Measurements from ENCODE around the gene ADARB1.

ADARB1 gene

GRCh38 chr21:45091550-45092322 lies 17.4 kb downstream of the ADARB1 start:
- DNase-seq (ENCODE audit: low read depth, low spot score), result no peak
- CTCF ChIA-PET, result interaction anchor here (1.1 to 2.2 kb wide), 3 partner anchors 8 to 142 kb away, joined by 3 to 10 read pairs (median 7); no protein-coding TSS in a partner anchor
- no peak for TF ChIP-seq CTCF (IDR thresholded peaks at IDR 0.05; ENCODE audit: insufficient read depth, low read length, missing control alignments)
- POLR2A ChIA-PET, result interaction anchor here (0.6 kb wide), 1 partner anchor 101 kb away, joined by 3 read pairs; no protein-coding TSS in a partner anchor
- H3K4me3 ChIP-seq (ENCODE audit: low read depth, low read length), result no peak overlapping the region

GRCh38 chr21:45093035-45093532 lies 18.7 kb downstream of the ADARB1 start:
- no peak overlapping the region for H3K4me3 ChIP-seq (ENCODE audit: low read depth, low read length)
- ChIA-PET CTCF (interaction anchor here (0.7 to 2.2 kb wide), 2 partner anchors 31 to 143 kb away, joined by 3 to 7 read pairs; no protein-coding TSS in a partner anchor), POLR2A (no interaction called here)
- DNase-seq (ENCODE audit: low read depth, low spot score), result no peak
- no peak for TF ChIP-seq CTCF (IDR thresholded peaks at IDR 0.05; ENCODE audit: insufficient read depth, low read length, missing control alignments)

GRCh38 chr21:45094412-45094811 lies 20.0 kb downstream of the ADARB1 start:
- CTCF ChIA-PET, result interaction anchor here (1.3 to 7.3 kb wide), 2 partner anchors 34 to 43 kb away, joined by 4 to 50 read pairs; no protein-coding TSS in a partner anchor
- POLR2A ChIA-PET, result no interaction called here
- TF ChIP-seq CTCF (IDR thresholded peaks at IDR 0.05; ENCODE audit: insufficient read depth, low read length, missing control alignments), result no peak
- H3K4me3 ChIP-seq (ENCODE audit: low read depth, low read length), result no peak overlapping the region
- no peak for DNase-seq (ENCODE audit: low read depth, low spot score)

- CTCF ChIA-PET, result interaction anchor here (7.3 kb wide), 1 partner anchor 33 kb away, joined by 50 read pairs; no protein-coding TSS in a partner anchor
- H3K4me3 ChIP-seq (ENCODE audit: low read depth, low read length), result no peak overlapping the region
- TF ChIP-seq CTCF (IDR thresholded peaks at IDR 0.05; ENCODE audit: insufficient read depth, low read length, missing control alignments), result no peak
- no peak for DNase-seq (ENCODE audit: low read depth, low spot score)
- POLR2A ChIA-PET, result no interaction called here
Measured at GRCh38 chr21:45095505-45095904, 21.1 kb downstream of the ADARB1 start.

- POLR2A ChIA-PET, result no interaction called here
- CTCF ChIA-PET, result interaction anchor here (2.7 to 7.3 kb wide), 3 partner anchors 10 to 32 kb away, joined by 16 to 50 read pairs (median 22); no protein-coding TSS in a partner anchor
- TF ChIP-seq CTCF (IDR thresholded peaks at IDR 0.05; ENCODE audit: insufficient read depth, low read length, missing control alignments), result no peak
- H3K4me3 ChIP-seq (ENCODE audit: low read depth, low read length), result no peak overlapping the region
- DNase-seq (ENCODE audit: low read depth, low spot score), result no peak
Measured at GRCh38 chr21:45096217-45096616, 21.8 kb downstream of the ADARB1 start.

GRCh38 chr21:45097827-45098387 lies 23.5 kb downstream of the ADARB1 start:
- H3K4me3 ChIP-seq (ENCODE audit: low read depth, low read length), result no peak overlapping the region
- DNase-seq (ENCODE audit: low read depth, low spot score), result no peak
- CTCF ChIA-PET, result interaction anchor here (0.7 to 7.3 kb wide), 16 partner anchors 8 to 150 kb away, joined by 3 to 61 read pairs (median 8); no protein-coding TSS in a partner anchor
- POLR2A ChIA-PET, result no interaction called here
- TF ChIP-seq CTCF (IDR thresholded peaks at IDR 0.05; ENCODE audit: insufficient read depth, low read length, missing control alignments), result no peak
